Measurements from ENCODE around the gene XRCC1.
A peak's percentile ranks its signal among the peaks of the same experiment; 100 is the strongest.

Gene XRCC1

DNA sequence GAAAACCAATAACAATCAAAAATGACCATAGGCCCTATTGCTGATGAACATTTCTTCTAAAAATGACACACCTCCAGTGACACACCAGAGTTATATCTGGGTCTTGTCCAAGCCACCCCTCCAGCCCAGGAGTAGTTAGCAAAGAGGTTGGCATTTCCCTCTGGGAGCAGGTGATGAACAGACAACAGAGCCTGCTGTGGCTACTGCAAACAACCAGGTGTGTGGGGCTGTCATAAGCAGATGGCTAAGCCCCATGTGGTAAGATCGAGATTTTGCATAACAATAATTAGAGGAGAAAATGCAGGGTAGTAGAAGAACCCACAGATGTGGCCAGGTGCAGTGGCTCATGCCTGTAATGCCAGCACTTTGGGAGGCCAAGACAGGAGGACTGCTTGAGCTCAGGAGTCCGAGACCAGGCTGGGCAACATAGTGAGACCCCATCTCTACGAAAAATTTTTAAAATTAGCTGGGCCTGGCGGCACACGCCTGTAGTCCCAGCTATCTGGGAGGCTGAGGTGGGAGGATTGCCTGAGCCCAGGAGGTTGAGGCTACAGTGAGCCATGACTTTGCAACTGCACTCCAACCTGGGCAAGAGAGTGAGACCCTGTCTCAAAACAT is 5.0 kb downstream of the XRCC1 start:
- CTCF ChIA-PET, result interaction anchor here (0.6 to 12.5 kb wide), 5 partner anchors 8 to 197 kb away, joined by 3 to 167 read pairs (median 4); no protein-coding TSS in a partner anchor
- Histone ChIP-seq H3K4me3 (ENCODE audit: low read depth, low read length) (no peak overlapping the region), H3K9me3 (ENCODE audit: control insufficient read depth, insufficient read depth, low read depth, low read length) (no peaks in the 10 kb centered on the region; the same call in 1 of the 2 replicates), H3K27ac (ENCODE audit: extremely low read depth, low read depth, low read length) (no peak overlapping the region), H3K36me3 (ENCODE audit: control insufficient read depth in 2 of 2, insufficient read depth in 1 of 2, low read length in 2 of 2) (peaks cover 25 to 74% of the 10 kb centered on the region in 2 experiments), H3K4me1 (ENCODE audit: control insufficient read depth, insufficient read depth, low read length) (peaks cover 37% of the 10 kb centered on the region)
- TF ChIP-seq SP7 (tag by site-specific recombination; IDR thresholded peaks at IDR 0.05) (0 out of 2 replicates have a peak, but pooled peaks have one; percentile 7), ZNF121 (tag by site-specific recombination; IDR thresholded peaks at IDR 0.05) (peak; percentile 100), ZNF596 (tag by site-specific recombination; IDR thresholded peaks at IDR 0.05) (no peak), ZNF830 (tag by site-specific recombination; IDR thresholded peaks at IDR 0.05; ENCODE audit: low read depth) (no peak), ZSCAN23 (tag by site-specific recombination; IDR thresholded peaks at IDR 0.05) (no peak), ZNF501 (tag by site-specific recombination; IDR thresholded peaks at IDR 0.05) (no peak), KLF8 (tag by site-specific recombination; IDR thresholded peaks at IDR 0.05) (no peak), PRDM1 (tag by site-specific recombination; IDR thresholded peaks at IDR 0.05) (0 out of 2 replicates have a peak, but pooled peaks have one; percentile 0), ZNF266 (tag by site-specific recombination; IDR thresholded peaks at IDR 0.05; ENCODE audit: low read depth) (no peak), FEZF1 (tag by site-specific recombination; IDR thresholded peaks at IDR 0.05) (no peak), ZNF155 (tag by site-specific recombination; IDR thresholded peaks at IDR 0.05) (no peak), MZF1 (tag by site-specific recombination; IDR thresholded peaks at IDR 0.05; ENCODE audit: borderline replicate concordance) (no peak)
- TF ChIP-seq, protein P1, sequence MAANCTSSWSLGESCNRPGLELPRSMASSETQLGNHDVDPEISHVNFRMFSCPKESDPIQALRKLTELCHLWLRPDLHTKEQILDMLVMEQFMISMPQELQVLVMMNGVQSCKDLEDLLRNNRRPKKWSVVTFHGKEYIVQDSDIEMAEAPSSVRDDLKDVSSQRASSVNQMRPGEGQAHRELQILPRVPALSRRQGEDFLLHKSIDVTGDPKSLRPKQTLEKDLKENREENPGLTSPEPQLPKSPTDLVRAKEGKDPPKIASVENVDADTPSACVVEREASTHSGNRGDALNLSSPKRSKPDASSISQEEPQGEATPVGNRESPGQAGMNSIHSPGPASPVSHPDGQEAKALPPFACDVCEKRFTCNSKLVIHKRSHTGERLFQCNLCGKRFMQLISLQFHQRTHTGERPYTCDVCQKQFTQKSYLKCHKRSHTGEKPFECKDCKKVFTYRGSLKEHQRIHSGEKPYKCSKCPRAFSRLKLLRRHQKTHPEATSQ (tag by site-specific recombination; IDR thresholded peaks at IDR 0.05), result 0 out of 2 replicates have a peak, but pooled peaks have one; percentile 31
- POLR2A ChIA-PET, result interaction anchor here (1.4 to 2.4 kb wide), 3 partner anchors 15 to 98 kb away, joined by 4 to 17 read pairs (median 6); partner anchors contain the start of genes IRGQ and ZNF576

DNA sequence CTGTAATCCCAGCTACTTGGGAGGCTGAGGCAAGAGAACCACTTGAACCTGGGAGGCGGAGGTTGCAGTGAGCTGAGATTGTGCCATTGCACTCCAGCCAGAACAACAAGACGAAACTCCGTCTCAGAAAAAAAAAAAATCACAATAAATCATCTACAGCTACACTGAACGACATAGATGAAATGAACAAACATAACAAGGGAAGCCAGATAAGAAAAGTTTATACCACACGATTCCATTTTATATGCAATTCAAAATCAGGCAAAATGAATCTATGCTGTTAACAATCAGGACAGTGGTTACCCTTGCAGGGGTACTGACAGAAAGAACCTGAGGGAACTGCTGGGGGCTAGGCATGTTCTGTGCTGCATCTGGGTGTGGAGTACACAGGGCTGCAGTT is 5.7 kb downstream of the XRCC1 start:
- H3K9me3 ChIP-seq (ENCODE audit: control insufficient read depth, insufficient read depth, low read depth, low read length), result no peaks in the 10 kb centered on the region; the same call in 1 of the 2 replicates
- no peak overlapping the region for H3K27ac ChIP-seq (ENCODE audit: extremely low read depth, low read depth, low read length)
- H3K4me3 ChIP-seq (ENCODE audit: low read depth, low read length), result no peak overlapping the region
- ChIA-PET CTCF (interaction anchor here (0.6 to 12.5 kb wide), 4 partner anchors 8 to 198 kb away, joined by 3 to 167 read pairs (median 4); no protein-coding TSS in a partner anchor), POLR2A (interaction anchor here (0.7 to 1.6 kb wide), 3 partner anchors 14 to 1707 kb away, joined by 3 to 4 read pairs (median 4); no protein-coding TSS in a partner anchor)
- H3K36me3 ChIP-seq (ENCODE audit: control insufficient read depth in 2 of 2, insufficient read depth in 1 of 2, low read length in 2 of 2), result peaks cover 28 to 78% of the 10 kb centered on the region in 2 experiments
- no peak for TF ChIP-seq ZNF658 (tag by site-specific recombination; IDR thresholded peaks at IDR 0.05)
- TF ChIP-seq, protein P2, sequence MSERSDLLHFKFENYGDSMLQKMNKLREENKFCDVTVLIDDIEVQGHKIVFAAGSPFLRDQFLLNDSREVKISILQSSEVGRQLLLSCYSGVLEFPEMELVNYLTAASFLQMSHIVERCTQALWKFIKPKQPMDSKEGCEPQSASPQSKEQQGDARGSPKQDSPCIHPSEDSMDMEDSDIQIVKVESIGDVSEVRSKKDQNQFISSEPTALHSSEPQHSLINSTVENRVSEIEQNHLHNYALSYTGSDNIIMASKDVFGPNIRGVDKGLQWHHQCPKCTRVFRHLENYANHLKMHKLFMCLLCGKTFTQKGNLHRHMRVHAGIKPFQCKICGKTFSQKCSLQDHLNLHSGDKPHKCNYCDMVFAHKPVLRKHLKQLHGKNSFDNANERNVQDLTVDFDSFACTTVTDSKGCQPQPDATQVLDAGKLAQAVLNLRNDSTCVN (tag by site-specific recombination; optimal IDR thresholded peaks at IDR 0.05), result peak; percentile 13
- peaks cover 33% of the 10 kb centered on the region for H3K4me1 ChIP-seq (ENCODE audit: control insufficient read depth, insufficient read depth, low read length)

DNA sequence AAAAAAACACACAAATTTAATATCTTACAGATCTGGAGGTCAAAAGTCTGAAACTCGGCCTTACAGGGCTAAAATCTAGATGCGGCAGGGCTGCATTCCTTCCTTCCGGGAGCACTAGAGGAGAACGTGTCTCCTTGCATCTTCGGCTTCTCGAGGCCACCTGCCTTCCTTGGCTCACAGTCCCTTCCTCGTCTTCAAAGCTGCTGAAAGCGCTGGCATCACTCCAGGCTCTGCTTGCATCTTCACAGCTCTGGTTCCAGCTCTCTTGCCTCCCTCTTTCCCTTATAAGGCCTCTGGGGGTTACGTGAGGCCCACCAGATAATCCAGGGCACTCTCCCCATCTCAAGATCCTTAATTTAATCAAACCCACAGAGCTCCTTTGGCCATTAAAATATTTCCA is 10.5 kb downstream of the XRCC1 start:
- Histone ChIP-seq H3K36me3 (ENCODE audit: control insufficient read depth in 2 of 2, insufficient read depth in 1 of 2, low read length in 2 of 2) (peaks cover 42 to 83% of the 10 kb centered on the region in 2 experiments), H3K4me3 (ENCODE audit: low read depth, low read length) (no peak overlapping the region), H3K27ac (ENCODE audit: extremely low read depth, low read depth, low read length) (no peak overlapping the region), H3K4me1 (ENCODE audit: control insufficient read depth, insufficient read depth, low read length) (peaks cover 2% of the 10 kb centered on the region; the same call in 1 of the 2 replicates), H3K9me3 (ENCODE audit: control insufficient read depth, insufficient read depth, low read depth, low read length) (no peaks in the 10 kb centered on the region; the same call in 1 of the 2 replicates)
- POLR2A ChIA-PET, result interaction anchor here (0.6 to 3.2 kb wide), 2 partner anchors 31 to 596 kb away, joined by 3 to 10 read pairs; partner anchors contain the start of genes IRGQ and ZNF576
- CTCF ChIA-PET, result interaction anchor here (0.6 to 12.5 kb wide), 5 partner anchors 9 to 118 kb away, joined by 3 to 167 read pairs (median 9); partner anchors contain the start of genes IRGQ and ZNF576
- TF ChIP-seq MEIS1 (CRISPR knock-in tag; IDR thresholded peaks at IDR 0.05; ENCODE audit: borderline replicate concordance), result no peak
- TF ChIP-seq, protein P3, sequence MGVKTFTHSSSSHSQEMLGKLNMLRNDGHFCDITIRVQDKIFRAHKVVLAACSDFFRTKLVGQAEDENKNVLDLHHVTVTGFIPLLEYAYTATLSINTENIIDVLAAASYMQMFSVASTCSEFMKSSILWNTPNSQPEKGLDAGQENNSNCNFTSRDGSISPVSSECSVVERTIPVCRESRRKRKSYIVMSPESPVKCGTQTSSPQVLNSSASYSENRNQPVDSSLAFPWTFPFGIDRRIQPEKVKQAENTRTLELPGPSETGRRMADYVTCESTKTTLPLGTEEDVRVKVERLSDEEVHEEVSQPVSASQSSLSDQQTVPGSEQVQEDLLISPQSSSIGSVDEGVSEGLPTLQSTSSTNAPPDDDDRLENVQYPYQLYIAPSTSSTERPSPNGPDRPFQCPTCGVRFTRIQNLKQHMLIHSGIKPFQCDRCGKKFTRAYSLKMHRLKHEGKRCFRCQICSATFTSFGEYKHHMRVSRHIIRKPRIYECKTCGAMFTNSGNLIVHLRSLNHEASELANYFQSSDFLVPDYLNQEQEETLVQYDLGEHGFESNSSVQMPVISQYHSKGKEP (tag by site-specific recombination; IDR thresholded peaks at IDR 0.05), result no peak
- TF ChIP-seq, protein P4, sequence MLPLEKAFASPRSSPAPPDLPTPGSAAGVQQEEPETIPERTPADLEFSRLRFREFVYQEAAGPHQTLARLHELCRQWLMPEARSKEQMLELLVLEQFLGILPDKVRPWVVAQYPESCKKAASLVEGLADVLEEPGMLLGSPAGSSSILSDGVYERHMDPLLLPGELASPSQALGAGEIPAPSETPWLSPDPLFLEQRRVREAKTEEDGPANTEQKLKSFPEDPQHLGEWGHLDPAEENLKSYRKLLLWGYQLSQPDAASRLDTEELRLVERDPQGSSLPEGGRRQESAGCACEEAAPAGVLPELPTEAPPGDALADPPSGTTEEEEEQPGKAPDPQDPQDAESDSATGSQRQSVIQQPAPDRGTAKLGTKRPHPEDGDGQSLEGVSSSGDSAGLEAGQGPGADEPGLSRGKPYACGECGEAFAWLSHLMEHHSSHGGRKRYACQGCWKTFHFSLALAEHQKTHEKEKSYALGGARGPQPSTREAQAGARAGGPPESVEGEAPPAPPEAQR (tag by site-specific recombination; IDR thresholded peaks at IDR 0.05), result no peak
- no peak for TF ChIP-seq ZNF707 (tag by site-specific recombination; IDR thresholded peaks at IDR 0.05)

Data from HEK293 (cell line).